Activated naive CD8-positive, alpha-beta T cell treated with anti-CD3 and anti-CD28 coated beads, Interleukin-2, amount 50 U/mL, for 24 hours (primary cell): Measurements from ENCODE around the gene PPP6R3.
"Not testable (repeated sequence)": the region's sequence is repeated elsewhere in the genome, so short reads cannot be mapped to it uniquely, and the experiment has no call there.

Experiments
- ATAC-seq: fragments of 150-1000 bp; cut with Tn5 transposase; one replicate; pipeline ENCODE4 v1.10.0; 2021
- DNase-seq: peaks from one replicate; pipeline ENCODE4 v3.0.0; 2021
- H3K27ac Mint-ChIP-seq: one replicate; pipeline ENCODE4 v1.8.0; 2021; ENCODE audit warnings: mild to moderate bottlenecking, mixed read lengths
- H3K27me3 Mint-ChIP-seq: one replicate; pipeline ENCODE4 v1.8.0; 2021; ENCODE audit warnings: mixed read lengths
- H3K36me3 Mint-ChIP-seq: one replicate; pipeline ENCODE4 v1.8.0; 2021; ENCODE audit warnings: low read depth, mixed read lengths
- H3K4me1 Mint-ChIP-seq: one replicate; pipeline ENCODE4 v1.8.0; 2021; ENCODE audit warnings: mixed read lengths
- H3K4me3 Mint-ChIP-seq: one replicate; pipeline ENCODE4 v1.8.0; 2021; ENCODE audit warnings: mild to moderate bottlenecking, moderate library complexity, mixed read lengths
- H3K9me3 Mint-ChIP-seq: one replicate; pipeline ENCODE4 v1.8.0; 2021; ENCODE audit warnings: mixed read lengths

PPP6R3 gene

GRCh38 chr11:68430384-68430783, 30.2 kb upstream of the PPP6R3 start:
- H3K4me3 Mint-ChIP-seq = no peak overlapping the region
- H3K9me3 Mint-ChIP-seq = peaks cover 14% of the 10 kb centered on the region
- DNase-seq (no peak), ATAC-seq (no peak)
- H3K4me1 Mint-ChIP-seq = no peaks in the 10 kb centered on the region
- no peak overlapping the region for H3K27ac Mint-ChIP-seq
- H3K27me3 Mint-ChIP-seq = no peaks in the 10 kb centered on the region
- peaks cover 22% of the 10 kb centered on the region for H3K36me3 Mint-ChIP-seq

GRCh38 chr11:68430801-68431200, 29.8 kb upstream of the PPP6R3 start:
- Mint-ChIP-seq H3K4me1 (no peaks in the 10 kb centered on the region), H3K9me3 (peaks cover 14% of the 10 kb centered on the region), H3K36me3 (peaks cover 22% of the 10 kb centered on the region), H3K4me3 (no peak overlapping the region), H3K27ac (no peak overlapping the region), H3K27me3 (no peaks in the 10 kb centered on the region)
- DNase-seq = no peak
- no peak for ATAC-seq

GRCh38 chr11:68431984-68432645, 28.4 kb upstream of the PPP6R3 start:
- Mint-ChIP-seq H3K4me1 (no peaks in the 10 kb centered on the region), H3K36me3 (peaks cover 22% of the 10 kb centered on the region), H3K27me3 (no peaks in the 10 kb centered on the region), H3K9me3 (peaks cover 14% of the 10 kb centered on the region), H3K4me3 (no peak overlapping the region), H3K27ac (no peak overlapping the region)
- DNase-seq (no peak), ATAC-seq (no peak)

GRCh38 chr11:68432874-68433273, 27.7 kb upstream of the PPP6R3 start:
- Mint-ChIP-seq H3K27me3 (no peaks in the 10 kb centered on the region), H3K4me3 (no peak overlapping the region), H3K4me1 (no peaks in the 10 kb centered on the region), H3K36me3 (peaks cover 22% of the 10 kb centered on the region), H3K27ac (no peak overlapping the region), H3K9me3 (peaks cover 14% of the 10 kb centered on the region)
- ATAC-seq (no peak), DNase-seq (no peak)

- no peak overlapping the region for H3K4me3 Mint-ChIP-seq
- no peaks in the 10 kb centered on the region for H3K4me1 Mint-ChIP-seq
- ATAC-seq (no peak), DNase-seq (no peak)
- H3K9me3 Mint-ChIP-seq = peaks cover 12% of the 10 kb centered on the region
- no peaks in the 10 kb centered on the region for H3K27me3 Mint-ChIP-seq
- H3K36me3 Mint-ChIP-seq = peaks cover 20% of the 10 kb centered on the region
- no peak overlapping the region for H3K27ac Mint-ChIP-seq
Measured at GRCh38 chr11:68433541-68433940, 27.0 kb upstream of the PPP6R3 start.

GRCh38 chr11:68434159-68434558, 26.4 kb upstream of the PPP6R3 start:
- not testable (repeated sequence) for H3K4me3 Mint-ChIP-seq, DNase-seq, H3K27ac Mint-ChIP-seq, H3K27me3 Mint-ChIP-seq, ATAC-seq, H3K4me1 Mint-ChIP-seq
- Mint-ChIP-seq H3K36me3 (peaks cover 16% of the 10 kb centered on the region), H3K9me3 (peaks cover 11% of the 10 kb centered on the region)

GRCh38 chr11:68436162-68436888, 24.2 kb upstream of the PPP6R3 start:
- Mint-ChIP-seq H3K4me1 (no peaks in the 10 kb centered on the region), H3K27me3 (no peaks in the 10 kb centered on the region), H3K4me3 (no peak overlapping the region), H3K36me3 (no peaks in the 10 kb centered on the region), H3K27ac (no peak overlapping the region), H3K9me3 (no peaks in the 10 kb centered on the region)
- DNase-seq (no peak), ATAC-seq (no peak)

- H3K27ac Mint-ChIP-seq = no peak overlapping the region
- ATAC-seq = no peak
- no peak for DNase-seq
- H3K36me3 Mint-ChIP-seq = no peaks in the 10 kb centered on the region
- H3K4me3 Mint-ChIP-seq = no peak overlapping the region
- H3K9me3 Mint-ChIP-seq = no peaks in the 10 kb centered on the region
- no peaks in the 10 kb centered on the region for H3K27me3 Mint-ChIP-seq
- no peaks in the 10 kb centered on the region for H3K4me1 Mint-ChIP-seq
Measured at GRCh38 chr11:68436985-68437926, 23.3 kb upstream of the PPP6R3 start.

GRCh38 chr11:68437927-68438657, 22.5 kb upstream of the PPP6R3 start:
- Mint-ChIP-seq H3K9me3 (no peaks in the 10 kb centered on the region), H3K36me3 (no peaks in the 10 kb centered on the region), H3K27me3 (no peaks in the 10 kb centered on the region), H3K4me3 (no peak overlapping the region), H3K4me1 (no peaks in the 10 kb centered on the region), H3K27ac (no peak overlapping the region)
- DNase-seq (no peak), ATAC-seq (no peak)

GRCh38 chr11:68438658-68439259, 21.8 kb upstream of the PPP6R3 start:
- ATAC-seq (no peak), DNase-seq (no peak)
- Mint-ChIP-seq H3K36me3 (no peaks in the 10 kb centered on the region), H3K4me3 (no peak overlapping the region), H3K4me1 (no peaks in the 10 kb centered on the region), H3K9me3 (no peaks in the 10 kb centered on the region), H3K27ac (no peak overlapping the region), H3K27me3 (no peaks in the 10 kb centered on the region)

GRCh38 chr11:68439355-68440065, 21.0 kb upstream of the PPP6R3 start:
- Mint-ChIP-seq H3K27ac (no peak overlapping the region), H3K36me3 (no peaks in the 10 kb centered on the region), H3K27me3 (no peaks in the 10 kb centered on the region), H3K9me3 (no peaks in the 10 kb centered on the region), H3K4me1 (no peaks in the 10 kb centered on the region), H3K4me3 (no peak overlapping the region)
- ATAC-seq (no peak), DNase-seq (no peak)

GRCh38 chr11:68440224-68440623, 20.3 kb upstream of the PPP6R3 start:
- H3K9me3 Mint-ChIP-seq = no peaks in the 10 kb centered on the region
- no peaks in the 10 kb centered on the region for H3K4me1 Mint-ChIP-seq
- no peaks in the 10 kb centered on the region for H3K36me3 Mint-ChIP-seq
- no peaks in the 10 kb centered on the region for H3K27me3 Mint-ChIP-seq
- no peak for DNase-seq
- no peak overlapping the region for H3K4me3 Mint-ChIP-seq
- H3K27ac Mint-ChIP-seq = no peak overlapping the region
- ATAC-seq = no peak

GRCh38 chr11:68441466-68442230, 18.9 kb upstream of the PPP6R3 start:
- no peak for ATAC-seq

More at GRCh38 chr11:68441466-68442230, 18.9 kb upstream of the PPP6R3 start:
- H3K4me3 Mint-ChIP-seq = no peak overlapping the region
- DNase-seq = no peak
- no peak overlapping the region for H3K27ac Mint-ChIP-seq
- H3K36me3 Mint-ChIP-seq = no peaks in the 10 kb centered on the region
- H3K27me3 Mint-ChIP-seq = no peaks in the 10 kb centered on the region
- H3K4me1 Mint-ChIP-seq = no peaks in the 10 kb centered on the region
- H3K9me3 Mint-ChIP-seq = no peaks in the 10 kb centered on the region
